Colonic mucosa (tissue), 4 donors: Measurements from ENCODE around the gene PAFAH1B1. TPM values are rescaled to one million over a fixed set of nuclear protein-coding genes. Genes with fewer than 3 reads are reported as not detected.

ENCODE experiments used
- DNase-seq: peaks from one replicate; pipeline ENCODE4 v3.0.0-alpha.2; 2020
- H3K27ac ChIP-seq: fragments of 200-600 bp; one replicate; pipeline ENCODE4 v1.8.0; 2021
- H3K27me3 ChIP-seq: fragments of 200-600 bp; one replicate; pipeline ENCODE4 v1.8.0; 2021
- H3K36me3 ChIP-seq: fragments of 200-600 bp; one replicate; pipeline ENCODE4 v1.8.0; 2021
- H3K4me1 ChIP-seq: fragments of 200-600 bp; one replicate; pipeline ENCODE4 v1.8.0; 2021; ENCODE audit warnings: mild to moderate bottlenecking
- H3K4me3 ChIP-seq: fragments of 200-600 bp; one replicate; pipeline ENCODE4 v1.8.0; 2021
- H3K9ac ChIP-seq, 2 donors: one replicate each; pipeline ENCODE4 v1.7.0; 2013; ENCODE audit warnings: control low read depth in 2 of 2, low read depth in 2 of 2, low read length in 2 of 2
- H3K9me3 ChIP-seq: fragments of 200-600 bp; one replicate; pipeline ENCODE4 v1.8.0; 2021
- CTCF ChIP-seq: fragments of 200-600 bp; IDR thresholded peaks from one replicate; pipeline ENCODE4 v1.8.0; 2022; ENCODE audit warnings: antibody characterized with exemption, mild to moderate bottlenecking
- intact Hi-C: fragments of 100-400 bp; cut with DNase I; formaldehyde crosslinking; loops from one replicate; pipeline ENCODE4 v1.14.1; 2022
- total RNA-seq, 2 donors: library from RNA; stranded (reverse); fragmentation: NEBNext Ultra II Directional in 1 of 2; extraction: Animal tissue kit (Norgen Biotek cat#: 25700) in 1 of 2; gene quantifications; one replicate each; pipeline ENCODE4 v1.2.1, GENCODE V29; 2021
- donor health status: healthy.
- donor health status: DM: no; HTN: no; CAD: no.
- donor health status: DM: no; HTN: no; CAD: no.

The PAFAH1B1 gene
- total RNA-seq, 2 donors from 2014 or later, result 102 to 155 TPM

GRCh38 chr17:2712300-2713043 lies 119.0 kb downstream of the PAFAH1B1 start:
- no peak for DNase-seq
- TF ChIP-seq CTCF, result no peak
- Histone ChIP-seq H3K4me1 (peaks cover 25% of the 10 kb centered on the region), H3K9ac (peak overlapping the region; percentile 78 to 90), H3K36me3 (no peaks in the 10 kb centered on the region), H3K27ac (peak overlapping the region; percentile 71), H3K27me3 (no peaks in the 10 kb centered on the region), H3K9me3 (no peaks in the 10 kb centered on the region), H3K4me3 (peak overlapping the region; percentile 87)
- intact Hi-C loops, result no loop called here

- intact Hi-C loops, result no loop called here
- Histone ChIP-seq H3K9ac (no peak overlapping the region), H3K4me1 (peaks cover 17% of the 10 kb centered on the region), H3K9me3 (no peaks in the 10 kb centered on the region), H3K36me3 (no peaks in the 10 kb centered on the region), H3K27ac (no peak overlapping the region), H3K4me3 (no peak overlapping the region), H3K27me3 (no peaks in the 10 kb centered on the region)
- TF ChIP-seq CTCF, result no peak
- no peak for DNase-seq
Observed at GRCh38 chr17:2713881-2714280, 120.4 kb downstream of the PAFAH1B1 start.

- H3K9me3 ChIP-seq, result no peaks in the 10 kb centered on the region
- H3K4me1 ChIP-seq, result no peaks in the 10 kb centered on the region
- DNase-seq, result no peak
- no peak overlapping the region for H3K27ac ChIP-seq
- no peaks in the 10 kb centered on the region for H3K27me3 ChIP-seq
- H3K9ac ChIP-seq, result no peak overlapping the region
- no peaks in the 10 kb centered on the region for H3K36me3 ChIP-seq
- intact Hi-C loops, result no loop called here
- TF ChIP-seq CTCF, result no peak
- H3K4me3 ChIP-seq, result no peak overlapping the region
Observed at GRCh38 chr17:2716649-2717048, 123.2 kb downstream of the PAFAH1B1 start.

GRCh38 chr17:2718150-2718938 lies 124.9 kb downstream of the PAFAH1B1 start:
- no peak for DNase-seq
- H3K27me3 ChIP-seq, result no peaks in the 10 kb centered on the region
- no peak for TF ChIP-seq CTCF
- intact Hi-C loops, result no loop called here
- H3K4me3 ChIP-seq, result no peak overlapping the region
- no peaks in the 10 kb centered on the region for H3K9me3 ChIP-seq
- no peaks in the 10 kb centered on the region for H3K4me1 ChIP-seq
- H3K9ac ChIP-seq, result no peak overlapping the region
- no peaks in the 10 kb centered on the region for H3K36me3 ChIP-seq
- no peak overlapping the region for H3K27ac ChIP-seq

GRCh38 chr17:2719861-2720260 lies 126.4 kb downstream of the PAFAH1B1 start:
- no peak for DNase-seq
- H3K4me1 ChIP-seq, result no peaks in the 10 kb centered on the region
- intact Hi-C loops, result no loop called here

More at GRCh38 chr17:2719861-2720260, 126.4 kb downstream of the PAFAH1B1 start:
- Histone ChIP-seq H3K27me3 (peaks cover 4% of the 10 kb centered on the region), H3K36me3 (no peaks in the 10 kb centered on the region), H3K9ac (no peak overlapping the region), H3K9me3 (no peaks in the 10 kb centered on the region), H3K27ac (no peak overlapping the region), H3K4me3 (no peak overlapping the region)
- no peak for TF ChIP-seq CTCF
